GM08714 (cell line): ENCODE results near the gene UFD1.

Experiments used
- H3K4me3 ChIP-seq: fragments of 200-500 bp; sonication (Bioruptor generic); 2 replicates; pipeline ENCODE4 v1.5.1; 2014; ENCODE audit warnings: mild to moderate bottlenecking, low read length, inconsistent platforms
- ZNF274 ChIP-seq: IDR thresholded peaks from 2 replicates; pipeline ENCODE4 v1.6.1; 2012; ENCODE audit warnings: mild to moderate bottlenecking, low read depth, low read length

UFD1 gene

GRCh38 chr22:19519041-19519926 is 40.3 kb upstream of the UFD1 start:
- no peak for TF ChIP-seq ZNF274
- no peak overlapping the region for H3K4me3 ChIP-seq

GRCh38 chr22:19518635-19519034 is 39.6 kb upstream of the UFD1 start:
- TF ChIP-seq ZNF274: no peak
- H3K4me3 ChIP-seq: no peak overlapping the region

- no peak overlapping the region for H3K4me3 ChIP-seq
- no peak for TF ChIP-seq ZNF274
Observed at GRCh38 chr22:19517919-19518611, 39.1 kb upstream of the UFD1 start.

DNA sequence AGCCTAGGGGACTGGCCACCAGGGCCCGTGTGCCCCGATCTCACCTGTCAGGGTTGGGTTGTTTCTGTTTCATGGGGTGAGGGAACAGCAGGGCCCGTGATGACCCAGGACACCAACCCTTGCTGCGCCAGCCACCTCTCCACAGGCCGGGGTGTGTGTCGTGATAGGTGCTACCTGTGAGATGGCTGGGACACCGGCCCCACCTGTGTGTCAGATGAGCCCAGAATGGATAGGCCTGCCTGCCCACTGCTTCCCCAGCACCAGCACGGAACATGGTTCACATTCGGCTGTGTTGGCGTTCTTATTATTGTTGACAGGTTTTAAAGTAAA is 38.1 kb upstream of the UFD1 start:
- H3K4me3 ChIP-seq: no peak overlapping the region
- TF ChIP-seq ZNF274: no peak

- TF ChIP-seq ZNF274: no peak
- no peak overlapping the region for H3K4me3 ChIP-seq
Observed at GRCh38 chr22:19516378-19517170, 37.6 kb upstream of the UFD1 start.

GRCh38 chr22:19515654-19516377 is 36.8 kb upstream of the UFD1 start:
- no peak overlapping the region for H3K4me3 ChIP-seq
- TF ChIP-seq ZNF274: no peak

DNA sequence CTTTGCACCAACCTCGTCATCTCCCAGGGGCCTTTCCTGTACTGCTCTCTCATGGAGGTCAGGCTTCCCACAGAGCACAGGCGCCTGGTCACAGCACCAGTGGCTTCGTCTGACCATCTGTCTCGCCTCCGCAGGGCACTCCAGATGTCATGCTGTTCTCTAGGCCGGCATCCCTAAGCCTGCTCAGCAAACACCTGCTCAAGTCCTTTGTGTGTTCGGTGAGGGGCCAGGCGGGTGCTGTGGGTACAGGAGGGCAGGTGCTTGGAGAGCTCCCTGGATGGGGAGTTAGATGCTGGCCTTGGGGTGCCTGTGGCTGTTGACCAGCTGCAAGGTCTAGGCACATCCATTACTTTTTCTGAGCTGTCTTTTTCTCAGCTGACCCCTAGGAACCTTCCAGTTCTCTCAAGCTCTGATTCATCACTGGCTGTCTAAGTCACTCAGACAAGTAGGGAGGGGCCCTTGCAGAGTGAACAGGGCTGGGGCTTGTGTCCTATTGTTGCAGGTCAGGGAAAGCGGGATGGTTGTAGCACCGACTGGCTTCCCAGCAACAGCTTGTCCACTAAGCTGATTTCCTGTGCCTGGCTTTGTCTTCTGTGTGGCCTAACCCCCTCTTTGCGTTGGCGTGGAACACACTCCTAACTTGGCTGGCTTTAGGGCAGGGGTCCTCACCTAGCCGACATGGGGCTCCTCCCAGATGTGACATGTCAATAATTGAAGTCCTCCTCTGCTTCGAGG is 36.0 kb upstream of the UFD1 start:
- no peak for TF ChIP-seq ZNF274
- no peak overlapping the region for H3K4me3 ChIP-seq

DNA sequence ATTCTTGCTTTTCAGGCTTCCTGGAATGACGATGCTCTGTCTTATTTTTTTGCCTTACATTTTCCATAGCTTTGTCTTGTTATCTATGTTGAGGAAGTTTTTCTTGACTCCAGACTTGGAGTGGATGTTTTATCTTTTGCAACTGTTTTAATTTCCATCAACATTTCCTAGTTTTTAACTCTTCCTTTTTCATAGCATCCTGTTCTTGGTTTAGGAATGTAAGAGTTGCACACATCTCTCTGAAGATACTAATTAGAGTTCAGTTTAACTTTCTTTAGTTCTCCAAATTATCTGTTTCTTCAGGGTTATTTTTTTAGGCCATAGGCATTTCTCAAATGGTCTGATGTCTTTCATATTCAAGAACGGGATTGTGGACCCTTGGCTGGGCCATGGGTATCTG is 34.8 kb upstream of the UFD1 start:
- TF ChIP-seq ZNF274: no peak

GRCh38 chr22:19510919-19511341 is 31.9 kb upstream of the UFD1 start:
- H3K4me3 ChIP-seq: no peak overlapping the region
- no peak for TF ChIP-seq ZNF274

More for the DNA sequence above, 34.8 kb upstream of the UFD1 start:
- H3K4me3 ChIP-seq: no peak overlapping the region

DNA sequence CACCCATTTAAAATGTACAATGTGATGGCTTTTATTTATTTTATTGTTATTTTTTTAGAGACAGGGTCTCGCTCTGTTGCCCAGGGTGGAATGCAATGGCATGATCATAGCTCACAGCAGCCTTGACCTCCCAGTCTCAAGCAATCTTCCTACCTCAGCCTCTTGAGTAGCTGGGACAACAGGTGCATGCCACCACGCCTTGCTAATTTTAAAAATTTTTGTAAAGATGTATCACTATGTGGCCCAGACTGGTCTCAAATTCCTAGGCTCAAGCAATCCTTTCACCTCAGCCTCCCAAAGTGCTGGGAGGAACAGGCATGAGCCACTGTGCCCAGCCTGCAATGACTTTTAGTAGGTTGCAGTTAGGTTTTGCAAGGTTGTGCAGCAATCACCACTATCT is 30.9 kb upstream of the UFD1 start:
- TF ChIP-seq ZNF274: no peak

GRCh38 chr22:19509191-19509590 is 30.2 kb upstream of the UFD1 start:
- H3K4me3 ChIP-seq: no peak overlapping the region
- TF ChIP-seq ZNF274: no peak

More for the DNA sequence above, 30.9 kb upstream of the UFD1 start:
- no peak overlapping the region for H3K4me3 ChIP-seq

GRCh38 chr22:19508024-19508776 is 29.2 kb upstream of the UFD1 start:
- H3K4me3 ChIP-seq: no peak overlapping the region
- no peak for TF ChIP-seq ZNF274

DNA sequence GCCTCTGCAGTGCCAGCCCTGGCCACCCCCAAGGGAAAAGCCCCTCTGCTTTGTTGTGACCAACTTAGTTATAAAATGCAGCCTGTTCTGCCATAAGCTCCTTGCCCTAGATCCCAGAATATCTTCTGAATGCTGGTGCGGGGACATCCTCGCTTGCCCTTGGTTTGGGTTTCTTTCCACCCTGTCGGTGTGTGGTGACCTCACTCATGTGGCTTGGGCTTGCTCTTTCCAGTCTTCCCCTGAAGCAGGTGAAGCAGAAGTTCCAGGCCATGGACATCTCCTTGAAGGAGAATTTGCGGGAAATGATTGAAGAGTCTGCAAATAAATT is 28.5 kb upstream of the UFD1 start:
- no peak overlapping the region for H3K4me3 ChIP-seq
- no peak for TF ChIP-seq ZNF274
